Urothelium cell line (cell line): ENCODE data around the gene RAB3C.

ENCODE experiments used
- DNase-seq: peaks from one replicate; pipeline ENCODE4 v3.0.0; 2011; ENCODE audit warnings: low spot score, mixed read lengths
- FAIRE-seq: peaks from 2 replicates; lab custom pipeline; 2011; peaks lifted over from hg19 to GRCh38; lab: Jason Lieb, UNC

The RAB3C gene

GRCh38 chr5:58718269-58718978 is 135.5 kb downstream of the RAB3C start:
- FAIRE-seq (no peak), DNase-seq (no peak)

GRCh38 chr5:58722160-58722559 is 139.3 kb downstream of the RAB3C start:
- DNase-seq (no peak), FAIRE-seq (no peak)

GRCh38 chr5:58724992-58725391 is 142.1 kb downstream of the RAB3C start:
- FAIRE-seq = no peak
- DNase-seq = no peak

- DNase-seq (no peak), FAIRE-seq (no peak)
These were observed 148.8 kb downstream of the RAB3C start for GRCh38 chr5:58731641-58732040.

- FAIRE-seq = no peak
- no peak for DNase-seq
These were observed 152.8 kb downstream of the RAB3C start for GRCh38 chr5:58735637-58736036.

GRCh38 chr5:58736214-58736613 is 153.3 kb downstream of the RAB3C start:
- DNase-seq (no peak), FAIRE-seq (no peak)

GRCh38 chr5:58737671-58738070 is 154.8 kb downstream of the RAB3C start:
- FAIRE-seq (no peak), DNase-seq (no peak)

GRCh38 chr5:58738336-58738735 is 155.5 kb downstream of the RAB3C start:
- FAIRE-seq (no peak), DNase-seq (no peak)

- DNase-seq = no peak
- no peak for FAIRE-seq
These were observed 156.2 kb downstream of the RAB3C start for GRCh38 chr5:58739051-58739450.

- FAIRE-seq (no peak), DNase-seq (no peak)
These were observed 158.1 kb downstream of the RAB3C start for GRCh38 chr5:58740956-58741355.

- DNase-seq (no peak), FAIRE-seq (no peak)
These were observed 162.5 kb downstream of the RAB3C start for GRCh38 chr5:58745350-58745749.

GRCh38 chr5:58746321-58746720 is 163.4 kb downstream of the RAB3C start:
- DNase-seq (no peak), FAIRE-seq (no peak)

GRCh38 chr5:58750036-58750435 is 167.2 kb downstream of the RAB3C start:
- DNase-seq (no peak), FAIRE-seq (no peak)

GRCh38 chr5:58751222-58751837 is 168.5 kb downstream of the RAB3C start:
- FAIRE-seq (no peak), DNase-seq (peak; percentile 21)

- DNase-seq = no peak
- FAIRE-seq = no peak
These were observed 169.2 kb downstream of the RAB3C start for GRCh38 chr5:58752104-58752503.

GRCh38 chr5:58753446-58753845 is 170.6 kb downstream of the RAB3C start:
- no peak for DNase-seq
- FAIRE-seq = no peak

GRCh38 chr5:58754250-58754649 is 171.4 kb downstream of the RAB3C start:
- no peak for FAIRE-seq
- DNase-seq = no peak

- FAIRE-seq (no peak), DNase-seq (no peak)
These were observed 172.5 kb downstream of the RAB3C start for GRCh38 chr5:58755397-58755796.

- FAIRE-seq (no peak), DNase-seq (no peak)
These were observed 176.9 kb downstream of the RAB3C start for GRCh38 chr5:58759745-58760144.

GRCh38 chr5:58760222-58760621 is 177.3 kb downstream of the RAB3C start:
- no peak for DNase-seq
- no peak for FAIRE-seq

- FAIRE-seq (no peak), DNase-seq (no peak)
These were observed 178.5 kb downstream of the RAB3C start for GRCh38 chr5:58761407-58761806.

- FAIRE-seq (no peak), DNase-seq (no peak)
These were observed 180.5 kb downstream of the RAB3C start for GRCh38 chr5:58763390-58763789.

GRCh38 chr5:58764199-58764598 is 181.3 kb downstream of the RAB3C start:
- no peak for DNase-seq
- no peak for FAIRE-seq
